ENCODE results near the gene NRM.

- TF ChIP-seq CTCF (IDR thresholded peaks at IDR 0.05 in 2 of 3, conservative IDR thresholded peaks at IDR 0.05 in 1 of 3; ENCODE audit: borderline replicate concordance in 1 of 3, insufficient read depth in 1 of 3, low read depth in 2 of 3, low read length in 2 of 3) (no peak), POLR2AphosphoS5 (IDR thresholded peaks at IDR 0.05; ENCODE audit: low read depth, low read length) (no peak), POLR2A (IDR thresholded peaks at IDR 0.05; ENCODE audit: borderline replicate concordance, extremely low read depth, insufficient read depth, insufficient read length) (no peak), SIN3A (IDR thresholded peaks at IDR 0.05; ENCODE audit: low read depth) (no peak), EZH2 (IDR thresholded peaks at IDR 0.05) (no peak), YY1 (IDR thresholded peaks at IDR 0.05; ENCODE audit: extremely low read depth, insufficient replicate concordance, low read depth, low read length) (no peak), ZNF274 (IDR thresholded peaks at IDR 0.05; ENCODE audit: low read depth, low read length) (no peak), ZBTB33 (IDR thresholded peaks at IDR 0.05; ENCODE audit: extremely low read depth, insufficient replicate concordance, low read length) (no peak), ZFX (IDR thresholded peaks at IDR 0.05) (no peak), RAD21 (IDR thresholded peaks at IDR 0.05; ENCODE audit: low read depth) (no peak), CEBPB (IDR thresholded peaks at IDR 0.05; ENCODE audit: low read depth) (no peak)
- TF ChIP-seq, protein P1, sequence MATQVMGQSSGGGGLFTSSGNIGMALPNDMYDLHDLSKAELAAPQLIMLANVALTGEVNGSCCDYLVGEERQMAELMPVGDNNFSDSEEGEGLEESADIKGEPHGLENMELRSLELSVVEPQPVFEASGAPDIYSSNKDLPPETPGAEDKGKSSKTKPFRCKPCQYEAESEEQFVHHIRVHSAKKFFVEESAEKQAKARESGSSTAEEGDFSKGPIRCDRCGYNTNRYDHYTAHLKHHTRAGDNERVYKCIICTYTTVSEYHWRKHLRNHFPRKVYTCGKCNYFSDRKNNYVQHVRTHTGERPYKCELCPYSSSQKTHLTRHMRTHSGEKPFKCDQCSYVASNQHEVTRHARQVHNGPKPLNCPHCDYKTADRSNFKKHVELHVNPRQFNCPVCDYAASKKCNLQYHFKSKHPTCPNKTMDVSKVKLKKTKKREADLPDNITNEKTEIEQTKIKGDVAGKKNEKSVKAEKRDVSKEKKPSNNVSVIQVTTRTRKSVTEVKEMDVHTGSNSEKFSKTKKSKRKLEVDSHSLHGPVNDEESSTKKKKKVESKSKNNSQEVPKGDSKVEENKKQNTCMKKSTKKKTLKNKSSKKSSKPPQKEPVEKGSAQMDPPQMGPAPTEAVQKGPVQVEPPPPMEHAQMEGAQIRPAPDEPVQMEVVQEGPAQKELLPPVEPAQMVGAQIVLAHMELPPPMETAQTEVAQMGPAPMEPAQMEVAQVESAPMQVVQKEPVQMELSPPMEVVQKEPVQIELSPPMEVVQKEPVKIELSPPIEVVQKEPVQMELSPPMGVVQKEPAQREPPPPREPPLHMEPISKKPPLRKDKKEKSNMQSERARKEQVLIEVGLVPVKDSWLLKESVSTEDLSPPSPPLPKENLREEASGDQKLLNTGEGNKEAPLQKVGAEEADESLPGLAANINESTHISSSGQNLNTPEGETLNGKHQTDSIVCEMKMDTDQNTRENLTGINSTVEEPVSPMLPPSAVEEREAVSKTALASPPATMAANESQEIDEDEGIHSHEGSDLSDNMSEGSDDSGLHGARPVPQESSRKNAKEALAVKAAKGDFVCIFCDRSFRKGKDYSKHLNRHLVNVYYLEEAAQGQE (IDR thresholded peaks at IDR 0.05; ENCODE audit: low read depth) = no peak
- TF ChIP-seq, protein P2, sequence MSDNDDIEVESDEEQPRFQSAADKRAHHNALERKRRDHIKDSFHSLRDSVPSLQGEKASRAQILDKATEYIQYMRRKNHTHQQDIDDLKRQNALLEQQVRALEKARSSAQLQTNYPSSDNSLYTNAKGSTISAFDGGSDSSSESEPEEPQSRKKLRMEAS (IDR thresholded peaks at IDR 0.05) = no peak
Observed at GRCh38 chr6:30644769-30645168, 46.0 kb downstream of the NRM start.
